22Rv1 (cell line): Measurements from ENCODE around the gene DIP2C.

Source experiments
- ZFX ChIP-seq: fragments of 450-650 bp; IDR thresholded peaks from 2 replicates; pipeline ENCODE4 v1.6.1; 2017; ENCODE audit warnings: antibody characterized with exemption, borderline replicate concordance
- TF ChIP-seq, protein P1 (sequence below): fragments of 450-650 bp; IDR thresholded peaks from 2 replicates; pipeline ENCODE4 v1.5.1; 2017; ENCODE audit warnings: mild to moderate bottlenecking

DNA sequence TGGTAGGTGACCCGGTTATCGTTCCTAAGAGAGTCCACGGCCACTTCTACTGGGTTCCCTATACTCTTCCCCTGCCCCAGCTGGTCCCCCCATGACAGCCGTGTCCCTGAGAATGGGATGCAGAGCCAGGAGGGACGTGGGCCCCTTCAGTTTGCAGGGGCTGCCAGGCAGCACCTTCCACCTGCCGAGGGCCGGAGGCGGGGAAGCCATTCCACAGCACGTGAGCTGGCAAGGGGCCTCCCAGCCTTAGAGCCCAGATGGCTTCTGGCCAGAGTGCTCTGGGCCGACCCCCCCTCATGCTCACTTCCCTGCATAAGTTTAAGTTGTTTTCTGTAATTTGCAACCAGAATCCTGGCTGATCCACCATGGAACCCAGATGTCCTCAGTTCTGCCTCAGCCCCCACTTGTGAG lies 39.0 kb downstream of the DIP2C start:
- TF ChIP-seq, protein P1, sequence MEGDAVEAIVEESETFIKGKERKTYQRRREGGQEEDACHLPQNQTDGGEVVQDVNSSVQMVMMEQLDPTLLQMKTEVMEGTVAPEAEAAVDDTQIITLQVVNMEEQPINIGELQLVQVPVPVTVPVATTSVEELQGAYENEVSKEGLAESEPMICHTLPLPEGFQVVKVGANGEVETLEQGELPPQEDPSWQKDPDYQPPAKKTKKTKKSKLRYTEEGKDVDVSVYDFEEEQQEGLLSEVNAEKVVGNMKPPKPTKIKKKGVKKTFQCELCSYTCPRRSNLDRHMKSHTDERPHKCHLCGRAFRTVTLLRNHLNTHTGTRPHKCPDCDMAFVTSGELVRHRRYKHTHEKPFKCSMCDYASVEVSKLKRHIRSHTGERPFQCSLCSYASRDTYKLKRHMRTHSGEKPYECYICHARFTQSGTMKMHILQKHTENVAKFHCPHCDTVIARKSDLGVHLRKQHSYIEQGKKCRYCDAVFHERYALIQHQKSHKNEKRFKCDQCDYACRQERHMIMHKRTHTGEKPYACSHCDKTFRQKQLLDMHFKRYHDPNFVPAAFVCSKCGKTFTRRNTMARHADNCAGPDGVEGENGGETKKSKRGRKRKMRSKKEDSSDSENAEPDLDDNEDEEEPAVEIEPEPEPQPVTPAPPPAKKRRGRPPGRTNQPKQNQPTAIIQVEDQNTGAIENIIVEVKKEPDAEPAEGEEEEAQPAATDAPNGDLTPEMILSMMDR, result no peak
- TF ChIP-seq ZFX, result no peak
